ENCODE results near the gene MPV17. TPM values are rescaled to one million over a fixed set of nuclear protein-coding genes. Genes with fewer than 3 reads are reported as not detected.

MPV17 gene
- total and polyA plus RNA-seq, 9 of the 15 experiments (the other 6 are each of a cell fraction or from before 2014, with no cell fraction given), result 54.7 to 140 (median 70.2) TPM

DNA sequence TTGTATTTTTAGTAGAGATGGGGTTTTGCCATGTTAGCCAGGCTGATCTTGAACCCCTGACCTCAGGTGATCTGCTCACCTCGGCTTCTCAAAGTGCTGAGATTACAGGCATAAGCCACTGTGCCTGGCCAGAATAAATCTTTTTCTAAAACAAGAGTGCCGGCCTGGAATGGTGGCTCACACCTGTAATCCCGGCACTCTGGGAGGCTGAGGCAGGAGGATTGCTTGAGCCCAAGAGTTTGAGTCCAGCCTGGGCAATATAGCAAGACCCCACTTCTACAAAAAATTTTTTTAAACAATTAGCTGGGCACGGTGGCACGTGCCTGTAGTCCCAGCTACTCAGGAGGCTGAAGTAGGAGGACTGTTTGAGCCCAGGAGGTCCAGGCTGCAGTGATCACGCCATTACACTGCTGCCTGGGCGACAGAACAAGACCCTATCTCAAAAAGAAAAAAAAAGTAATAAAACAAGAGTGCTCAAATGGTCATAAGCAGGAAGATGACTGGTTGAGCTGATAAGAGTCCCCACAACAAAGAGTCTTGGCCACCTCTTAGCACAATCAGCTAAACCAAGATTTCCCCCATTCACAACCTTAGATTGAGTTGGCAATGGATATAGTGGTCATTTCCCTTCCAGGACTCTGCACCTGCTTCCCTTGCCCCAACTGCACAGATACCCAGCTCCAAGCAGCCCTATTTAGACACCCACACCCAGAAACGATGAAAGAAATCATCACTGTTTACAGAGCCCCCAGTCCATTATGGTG lies 8.8 kb downstream of the MPV17 start:
- FAIRE-seq, result no peak
- TF ChIP-seq CTBP1 (IDR thresholded peaks at IDR 0.05; ENCODE audit: borderline replicate concordance) (no peak), CBFA2T3 (IDR thresholded peaks at IDR 0.05) (peak; percentile 8; the same call in 1 of the 2 replicates), GABPB1 (CRISPR knock-in tag; IDR thresholded peaks at IDR 0.05) (no peak), PBX2 (CRISPR knock-in tag; IDR thresholded peaks at IDR 0.05; ENCODE audit: low read depth) (no peak), PBX2 (tag; conservative IDR thresholded peaks at IDR 0.05; ENCODE audit: low read depth) (no peak), ZNF311 (CRISPR knock-in tag; IDR thresholded peaks at IDR 0.05) (no peak), DMBX1 (CRISPR knock-in tag; IDR thresholded peaks at IDR 0.05; ENCODE audit: borderline replicate concordance) (no peak), SIRT6 (IDR thresholded peaks at IDR 0.05; ENCODE audit: low read depth, low read length) (no peak), STAT5B (CRISPR knock-in tag; IDR thresholded peaks at IDR 0.05) (no peak), TCF3 (CRISPR knock-in tag; IDR thresholded peaks at IDR 0.05) (no peak), ZNF408 (CRISPR knock-in tag; IDR thresholded peaks at IDR 0.05; ENCODE audit: low read depth) (no peak), ZNF121 (CRISPR knock-in tag; conservative IDR thresholded peaks at IDR 0.05) (peak; percentile 89), ID3 (CRISPR knock-in tag; IDR thresholded peaks at IDR 0.05) (no peak), ID3 (tag; IDR thresholded peaks at IDR 0.05) (no peak), ZNF507 (tag; conservative IDR thresholded peaks at IDR 0.05) (no peak), HBP1 (CRISPR knock-in tag; IDR thresholded peaks at IDR 0.05) (no peak), KAT7 (CRISPR knock-in tag; IDR thresholded peaks at IDR 0.05; ENCODE audit: borderline replicate concordance) (no peak), JUN (IDR thresholded peaks at IDR 0.05; ENCODE audit: borderline replicate concordance, low read depth, low read length) (no peak), JUN (CRISPR knock-in tag; IDR thresholded peaks at IDR 0.05; ENCODE audit: borderline replicate concordance) (no peak)

More for the DNA sequence above, 8.8 kb downstream of the MPV17 start:
- H3K4me2 ChIP-seq (ENCODE audit: insufficient read depth, low read length), result no peak overlapping the region
- H3K79me2 ChIP-seq (ENCODE audit: control insufficient read depth, insufficient read depth, low read length), result no peaks in the 10 kb centered on the region
- peaks cover 0 to 8% of the 10 kb centered on the region in 2 experiments; a peak in 3 of 5 replicates for H3K4me1 ChIP-seq (replicated peaks in 1 of 2; ENCODE audit: control insufficient read depth in 2 of 2, insufficient read depth in 2 of 2, low read length in 2 of 2)
- in situ Hi-C loops (cut with MboI) (no loop called here), intact Hi-C loops (cut with micrococcal nuclease) (no loop called here)
- H3K9me3 ChIP-seq (replicated peaks; ENCODE audit: control insufficient read depth, insufficient read depth, low read depth, low read length), result no peaks in the 10 kb centered on the region
- ATAC-seq (no peak), DNase-seq (ENCODE audit: extremely low read depth in 1 of 4, low spot score in 3 of 4) (no peak)
- H3K9me1 ChIP-seq (ENCODE audit: control insufficient read depth, insufficient read depth, low read length), result peaks cover 7% of the 10 kb centered on the region
- 0 out of 2 replicates have a peak, but pooled peaks cover 6% of the 10 kb centered on the region for H4K20me1 ChIP-seq (replicated peaks; ENCODE audit: control insufficient read depth, insufficient read depth, low read length)
- H3K27ac ChIP-seq (ENCODE audit: extremely low read depth, low read depth, low read length), result no peak overlapping the region
- WGBS (ENCODE audit: insufficient coverage, low coverage, missing lambda C conversion rate), result 68% methylated on average over 8 of the region's 8 CpGs
- no peak overlapping the region for H3K4me3 ChIP-seq
- ChIA-PET POLR2A (interaction anchor here (0.6 to 1.8 kb wide), 5 partner anchors 9 to 148 kb away, joined by 3 to 4 read pairs (median 3); no protein-coding TSS in a partner anchor), CTCF (ENCODE audit: low intra/inter-chr PET ratio) (interaction anchor here (0.6 kb wide), 1 partner anchor 35 kb away, joined by 3 read pairs; no protein-coding TSS in a partner anchor)
- no peaks in the 10 kb centered on the region for H3K27me3 ChIP-seq (ENCODE audit: control insufficient read depth in 2 of 2, insufficient read depth in 2 of 2, low read length in 2 of 2)
- BruUV-seq (replicated peaks), result no TSS peak
- no peak overlapping the region for H3K9ac ChIP-seq (ENCODE audit: insufficient read depth in 1 of 2, low read depth in 2 of 2, low read length in 2 of 2)
- no peak overlapping the region for H2AFZ ChIP-seq (ENCODE audit: low read depth, low read length)
- H3K36me3 ChIP-seq (ENCODE audit: control insufficient read depth, insufficient read depth, low read length), result peaks cover 20% of the 10 kb centered on the region; the same call in 1 of the 3 replicates

Data from K562 (cell line).